KMS-11 (cell line): ENCODE results near the gene HPN.

Source experiments
- H2AFZ ChIP-seq: fragments of 200-600 bp; sonication (generic); 2 replicates; pipeline ENCODE4 v1.6.1; 2016; ENCODE audit warnings: antibody characterized with exemption, mixed run types, low read depth
- H3K27ac ChIP-seq: fragments of 200-600 bp; sonication (generic); 2 replicates; pipeline ENCODE4 v1.6.1; 2016; ENCODE audit warnings: mild to moderate bottlenecking, mixed run types
- H3K27me3 ChIP-seq: fragments of 200-600 bp; sonication (generic); 2 replicates; pipeline ENCODE4 v1.6.1; 2017; ENCODE audit warnings: mild to moderate bottlenecking, low read depth, mixed run types, moderate library complexity; ENCODE audit not compliant: insufficient read depth
- H3K36me3 ChIP-seq: fragments of 200-600 bp; sonication (generic); 2 replicates; pipeline ENCODE4 v1.6.1; 2017; ENCODE audit warnings: mild to moderate bottlenecking, mixed run types; ENCODE audit not compliant: insufficient read depth
- H3K4me1 ChIP-seq: fragments of 200-600 bp; sonication (generic); 2 replicates; pipeline ENCODE4 v1.6.1; 2016; ENCODE audit warnings: mild to moderate bottlenecking, low read depth, mixed run types; ENCODE audit not compliant: poor library complexity, severe bottlenecking
- H3K4me2 ChIP-seq: fragments of 200-600 bp; sonication (generic); 2 replicates; pipeline ENCODE4 v1.7.0; 2016; ENCODE audit warnings: mild to moderate bottlenecking, mixed run types
- H3K4me3 ChIP-seq: fragments of 200-600 bp; sonication (generic); IDR thresholded peaks from 2 replicates; pipeline ENCODE4 v1.6.1; 2017; ENCODE audit warnings: low read depth, low read length, mixed read lengths; ENCODE audit not compliant: insufficient read depth
- H3K79me2 ChIP-seq: fragments of 200-600 bp; sonication (generic); 2 replicates; pipeline ENCODE4 v1.6.1; 2016; ENCODE audit warnings: low read depth, mixed run types; ENCODE audit not compliant: insufficient read depth
- H3K9ac ChIP-seq: fragments of 200-600 bp; sonication (generic); 2 replicates; pipeline ENCODE4 v1.6.1; 2016; ENCODE audit warnings: mild to moderate bottlenecking, mixed run types
- H4K20me1 ChIP-seq: fragments of 200-600 bp; sonication (generic); 2 replicates; pipeline ENCODE4 v1.6.1; 2016; ENCODE audit warnings: mild to moderate bottlenecking, mixed run types; ENCODE audit not compliant: insufficient read depth
- CTCF ChIP-seq: fragments of 200-600 bp; sonication (generic); conservative IDR thresholded peaks from 2 replicates; pipeline ENCODE4 v1.6.1; 2017; ENCODE audit warnings: low read depth, mild to moderate bottlenecking, antibody characterized with exemption, low read length, moderate library complexity, mixed read lengths

Gene HPN

GRCh38 chr19:35060160-35060855 lies 18.8 kb downstream of the HPN start:
- Histone ChIP-seq H3K36me3 (no peaks in the 10 kb centered on the region), H3K27ac (no peak overlapping the region), H3K4me1 (no peaks in the 10 kb centered on the region), H3K4me2 (no peak overlapping the region), H3K27me3 (peaks cover 20% of the 10 kb centered on the region; the same call in 1 of the 2 replicates), H3K4me3 (no peak overlapping the region), H2AFZ (no peak overlapping the region), H3K79me2 (no peaks in the 10 kb centered on the region), H3K9ac (no peak overlapping the region), H4K20me1 (no peaks in the 10 kb centered on the region)
- TF ChIP-seq CTCF = no peak

GRCh38 chr19:35061583-35062373 lies 20.3 kb downstream of the HPN start:
- Histone ChIP-seq H4K20me1 (no peaks in the 10 kb centered on the region), H3K36me3 (no peaks in the 10 kb centered on the region), H3K79me2 (no peaks in the 10 kb centered on the region), H2AFZ (no peak overlapping the region), H3K9ac (no peak overlapping the region), H3K4me1 (no peaks in the 10 kb centered on the region), H3K27me3 (peaks cover 14% of the 10 kb centered on the region; the same call in 1 of the 2 replicates), H3K4me2 (no peak overlapping the region), H3K4me3 (no peak overlapping the region), H3K27ac (no peak overlapping the region)
- TF ChIP-seq CTCF = no peak

GRCh38 chr19:35062942-35063341 lies 21.4 kb downstream of the HPN start:
- H3K4me1 ChIP-seq = no peaks in the 10 kb centered on the region
- no peaks in the 10 kb centered on the region for H3K79me2 ChIP-seq
- H3K4me3 ChIP-seq = no peak overlapping the region
- TF ChIP-seq CTCF = no peak
- peaks cover 7% of the 10 kb centered on the region; the same call in 1 of the 2 replicates for H3K27me3 ChIP-seq
- no peak overlapping the region for H2AFZ ChIP-seq
- no peak overlapping the region for H3K9ac ChIP-seq
- no peak overlapping the region for H3K27ac ChIP-seq
- H3K36me3 ChIP-seq = no peaks in the 10 kb centered on the region
- no peak overlapping the region for H3K4me2 ChIP-seq
- H4K20me1 ChIP-seq = no peaks in the 10 kb centered on the region

GRCh38 chr19:35063940-35064818 lies 22.7 kb downstream of the HPN start:
- Histone ChIP-seq H3K9ac (no peak overlapping the region), H3K4me1 (no peaks in the 10 kb centered on the region), H3K4me2 (no peak overlapping the region), H3K36me3 (no peaks in the 10 kb centered on the region), H3K27ac (no peak overlapping the region), H3K4me3 (no peak overlapping the region), H4K20me1 (no peaks in the 10 kb centered on the region), H3K79me2 (no peaks in the 10 kb centered on the region), H3K27me3 (peaks cover 17% of the 10 kb centered on the region), H2AFZ (no peak overlapping the region)
- TF ChIP-seq CTCF = no peak
